Measurements from ENCODE around the gene MOB4.

The MOB4 gene

DNA sequence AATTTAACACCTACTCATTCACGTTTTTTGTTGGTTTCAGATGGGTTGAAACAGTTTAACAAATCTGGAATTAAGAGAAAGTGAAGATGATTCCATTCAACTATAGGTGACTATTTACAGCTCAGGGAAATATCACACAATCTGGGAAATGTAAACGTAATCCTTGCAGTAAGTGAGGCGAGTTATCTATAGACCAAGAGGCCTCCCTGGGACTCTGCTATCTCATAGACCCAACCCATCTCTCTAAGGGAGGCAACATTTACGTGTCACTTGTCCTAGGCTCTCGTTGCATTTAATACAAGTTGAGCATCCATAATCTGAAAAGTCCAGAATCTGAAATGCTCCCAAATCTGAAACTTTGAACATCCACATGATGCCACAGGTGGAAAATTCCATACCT lies 2.0 kb upstream of the MOB4 start:
- TF ChIP-seq SIN3A (IDR thresholded peaks at IDR 0.05; ENCODE audit: borderline replicate concordance, insufficient read depth, low read length) (no peak), TAF1 (IDR thresholded peaks at IDR 0.05; ENCODE audit: borderline replicate concordance, insufficient read depth, low read length) (no peak), FOXP2 (optimal IDR thresholded peaks at IDR 0.05; ENCODE audit: borderline replicate concordance, extremely low read depth, extremely low read length, insufficient read depth) (no peak), POLR2AphosphoS5 (IDR thresholded peaks at IDR 0.05; ENCODE audit: low read depth, low read length) (no peak)
- TF ChIP-seq, protein P1, sequence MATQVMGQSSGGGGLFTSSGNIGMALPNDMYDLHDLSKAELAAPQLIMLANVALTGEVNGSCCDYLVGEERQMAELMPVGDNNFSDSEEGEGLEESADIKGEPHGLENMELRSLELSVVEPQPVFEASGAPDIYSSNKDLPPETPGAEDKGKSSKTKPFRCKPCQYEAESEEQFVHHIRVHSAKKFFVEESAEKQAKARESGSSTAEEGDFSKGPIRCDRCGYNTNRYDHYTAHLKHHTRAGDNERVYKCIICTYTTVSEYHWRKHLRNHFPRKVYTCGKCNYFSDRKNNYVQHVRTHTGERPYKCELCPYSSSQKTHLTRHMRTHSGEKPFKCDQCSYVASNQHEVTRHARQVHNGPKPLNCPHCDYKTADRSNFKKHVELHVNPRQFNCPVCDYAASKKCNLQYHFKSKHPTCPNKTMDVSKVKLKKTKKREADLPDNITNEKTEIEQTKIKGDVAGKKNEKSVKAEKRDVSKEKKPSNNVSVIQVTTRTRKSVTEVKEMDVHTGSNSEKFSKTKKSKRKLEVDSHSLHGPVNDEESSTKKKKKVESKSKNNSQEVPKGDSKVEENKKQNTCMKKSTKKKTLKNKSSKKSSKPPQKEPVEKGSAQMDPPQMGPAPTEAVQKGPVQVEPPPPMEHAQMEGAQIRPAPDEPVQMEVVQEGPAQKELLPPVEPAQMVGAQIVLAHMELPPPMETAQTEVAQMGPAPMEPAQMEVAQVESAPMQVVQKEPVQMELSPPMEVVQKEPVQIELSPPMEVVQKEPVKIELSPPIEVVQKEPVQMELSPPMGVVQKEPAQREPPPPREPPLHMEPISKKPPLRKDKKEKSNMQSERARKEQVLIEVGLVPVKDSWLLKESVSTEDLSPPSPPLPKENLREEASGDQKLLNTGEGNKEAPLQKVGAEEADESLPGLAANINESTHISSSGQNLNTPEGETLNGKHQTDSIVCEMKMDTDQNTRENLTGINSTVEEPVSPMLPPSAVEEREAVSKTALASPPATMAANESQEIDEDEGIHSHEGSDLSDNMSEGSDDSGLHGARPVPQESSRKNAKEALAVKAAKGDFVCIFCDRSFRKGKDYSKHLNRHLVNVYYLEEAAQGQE (IDR thresholded peaks at IDR 0.05; ENCODE audit: insufficient read depth in 1 of 2, low read depth in 2 of 2, low read length in 2 of 2), result no peak

DNA sequence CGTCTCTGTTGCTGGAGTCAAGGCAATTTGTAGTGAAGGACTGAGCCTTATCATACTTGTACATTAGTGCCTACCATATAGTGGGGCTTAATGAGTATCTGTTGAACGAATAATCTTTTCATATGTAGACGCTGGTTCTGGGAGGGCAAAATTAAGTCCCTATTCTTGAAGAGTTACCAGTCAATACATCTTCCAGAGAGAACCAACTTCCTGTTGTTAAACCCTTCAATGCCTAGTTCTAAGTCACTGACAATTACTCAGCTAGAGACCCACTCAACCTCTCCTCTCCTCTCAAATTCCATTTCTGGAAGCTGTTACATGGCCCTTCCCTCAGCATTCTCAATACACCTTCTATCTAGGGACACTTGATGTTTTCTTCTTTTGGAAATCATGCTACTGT lies 1.1 kb upstream of the MOB4 start:
- TF ChIP-seq TAF1 (IDR thresholded peaks at IDR 0.05; ENCODE audit: borderline replicate concordance, insufficient read depth, low read length), result no peak
- TF ChIP-seq, protein P1 (IDR thresholded peaks at IDR 0.05; ENCODE audit: insufficient read depth in 1 of 2, low read depth in 2 of 2, low read length in 2 of 2), result no peak
- TF ChIP-seq POLR2AphosphoS5 (IDR thresholded peaks at IDR 0.05; ENCODE audit: low read depth, low read length), result no peak
- no peak for TF ChIP-seq SIN3A (IDR thresholded peaks at IDR 0.05; ENCODE audit: borderline replicate concordance, insufficient read depth, low read length)
- TF ChIP-seq FOXP2 (optimal IDR thresholded peaks at IDR 0.05; ENCODE audit: borderline replicate concordance, extremely low read depth, extremely low read length, insufficient read depth), result no peak

DNA sequence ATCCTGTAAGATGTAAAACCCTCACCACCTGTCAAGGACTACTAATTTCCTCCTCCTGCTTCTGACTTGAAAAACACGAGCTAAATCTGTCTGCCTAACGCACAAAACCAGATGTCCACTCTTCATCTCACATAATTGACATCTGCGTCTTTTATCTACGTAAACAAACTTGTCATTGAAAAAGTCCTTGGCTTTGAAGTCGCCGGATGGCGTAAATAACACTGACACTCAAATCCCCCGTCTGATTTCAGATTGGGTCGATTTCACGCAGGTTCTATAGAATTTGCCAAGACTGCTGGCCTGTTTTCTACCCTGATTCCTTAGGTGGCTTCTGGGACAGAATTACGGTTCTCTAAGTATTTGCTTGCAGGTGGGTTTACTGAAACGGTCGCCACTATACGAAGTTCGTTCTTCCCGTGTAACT lies 539 bp upstream of the MOB4 start:
- TF ChIP-seq, protein P1 (IDR thresholded peaks at IDR 0.05; ENCODE audit: insufficient read depth in 1 of 2, low read depth in 2 of 2, low read length in 2 of 2), result no peak
- TF ChIP-seq FOXP2 (optimal IDR thresholded peaks at IDR 0.05; ENCODE audit: borderline replicate concordance, extremely low read depth, extremely low read length, insufficient read depth) (no peak), TAF1 (IDR thresholded peaks at IDR 0.05; ENCODE audit: borderline replicate concordance, insufficient read depth, low read length) (no peak), SIN3A (IDR thresholded peaks at IDR 0.05; ENCODE audit: borderline replicate concordance, insufficient read depth, low read length) (no peak), POLR2AphosphoS5 (IDR thresholded peaks at IDR 0.05; ENCODE audit: low read depth, low read length) (no peak)

DNA sequence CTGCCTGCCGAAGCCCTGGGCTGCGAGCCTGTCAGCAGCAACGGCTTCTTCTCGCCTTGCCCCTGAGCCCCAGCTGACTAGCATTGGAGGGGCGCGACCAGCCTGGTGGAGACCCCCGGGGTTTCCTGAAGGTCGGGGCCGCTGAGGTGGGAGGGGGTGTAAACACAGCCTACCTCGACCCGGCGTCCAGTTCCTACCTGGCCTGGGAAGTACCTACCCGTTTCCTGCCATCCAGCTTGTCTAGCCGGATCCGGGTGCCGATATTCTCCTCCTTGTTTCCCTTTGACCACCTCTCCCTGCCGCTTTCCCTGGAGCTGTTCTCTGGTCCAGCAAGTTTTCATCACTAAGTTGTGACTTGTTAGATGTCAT lies 511 bp downstream of the MOB4 start:
- no peak for TF ChIP-seq POLR2AphosphoS5 (IDR thresholded peaks at IDR 0.05; ENCODE audit: low read depth, low read length)
- no peak for TF ChIP-seq SIN3A (IDR thresholded peaks at IDR 0.05; ENCODE audit: borderline replicate concordance, insufficient read depth, low read length)
- TF ChIP-seq TAF1 (IDR thresholded peaks at IDR 0.05; ENCODE audit: borderline replicate concordance, insufficient read depth, low read length), result no peak
- TF ChIP-seq, protein P1 (IDR thresholded peaks at IDR 0.05; ENCODE audit: insufficient read depth in 1 of 2, low read depth in 2 of 2, low read length in 2 of 2), result 0 out of 4 replicates have a peak, but pooled peaks of 1 of the 2 experiments have one; percentile 14
- TF ChIP-seq FOXP2 (optimal IDR thresholded peaks at IDR 0.05; ENCODE audit: borderline replicate concordance, extremely low read depth, extremely low read length, insufficient read depth), result no peak

DNA sequence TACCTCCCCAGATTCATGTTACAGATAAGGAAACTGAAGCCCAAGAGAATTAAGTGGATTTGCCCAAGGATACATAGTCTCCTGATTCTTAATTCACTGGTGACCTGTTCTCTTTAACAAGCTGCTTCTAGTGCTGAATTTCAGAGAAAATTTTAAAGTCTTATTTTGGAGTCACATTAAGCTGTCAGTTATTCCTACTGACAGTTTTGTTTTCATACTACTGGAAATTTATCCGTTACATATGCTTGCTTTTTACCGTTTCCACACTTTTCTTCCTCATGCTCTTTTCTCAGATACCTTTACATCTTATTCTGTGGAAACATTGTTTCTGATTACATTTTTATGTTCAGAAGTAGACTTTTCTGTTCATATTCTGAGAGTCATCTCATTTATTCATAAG lies 1.3 kb downstream of the MOB4 start:
- TF ChIP-seq TAF1 (IDR thresholded peaks at IDR 0.05; ENCODE audit: borderline replicate concordance, insufficient read depth, low read length), result no peak
- TF ChIP-seq FOXP2 (optimal IDR thresholded peaks at IDR 0.05; ENCODE audit: borderline replicate concordance, extremely low read depth, extremely low read length, insufficient read depth), result no peak
- no peak for TF ChIP-seq SIN3A (IDR thresholded peaks at IDR 0.05; ENCODE audit: borderline replicate concordance, insufficient read depth, low read length)
- TF ChIP-seq, protein P1 (IDR thresholded peaks at IDR 0.05; ENCODE audit: insufficient read depth in 1 of 2, low read depth in 2 of 2, low read length in 2 of 2), result no peak
- no peak for TF ChIP-seq POLR2AphosphoS5 (IDR thresholded peaks at IDR 0.05; ENCODE audit: low read depth, low read length)
